ENCODE measurements around the gene MYCN.
"Not testable (repeated sequence)": the region's sequence is repeated elsewhere in the genome, so short reads cannot be mapped to it uniquely, and the experiment has no call there.

Gene MYCN

GRCh38 chr2:15946983-15947382 lies 6.6 kb downstream of the MYCN start:
- no peak for DNase-seq (ENCODE audit: low read depth, low spot score)

GRCh38 chr2:15947431-15947830 lies 7.1 kb downstream of the MYCN start:
- Histone ChIP-seq H3K36me3 (ENCODE audit: insufficient read depth, insufficient read length, low read length) (peaks cover 47% of the 10 kb centered on the region), H3K27me3 (ENCODE audit: insufficient read depth, insufficient read length) (no peaks in the 10 kb centered on the region), H3K9ac (ENCODE audit: insufficient read length, low read depth) (no peak overlapping the region), H3K9me3 (ENCODE audit: insufficient read depth, low read length) (no peaks in the 10 kb centered on the region), H3K4me3 (ENCODE audit: insufficient read length, low read depth) (no peak overlapping the region), H3K4me1 (ENCODE audit: insufficient read depth, insufficient read length) (peaks cover 6% of the 10 kb centered on the region)
- TF ChIP-seq ZNF274 (IDR thresholded peaks at IDR 0.05; ENCODE audit: low read depth, low read length) (no peak), SUZ12 (IDR thresholded peaks at IDR 0.05; ENCODE audit: extremely low read depth, insufficient read depth, insufficient read length) (no peak), YY1 (IDR thresholded peaks at IDR 0.05; ENCODE audit: insufficient read depth, insufficient read length) (no peak)
- DNase-seq (ENCODE audit: low read depth, low spot score) = no peak

More at GRCh38 chr2:15946983-15947382, 6.6 kb downstream of the MYCN start:
- TF ChIP-seq ZNF274 (IDR thresholded peaks at IDR 0.05; ENCODE audit: low read depth, low read length) (no peak), SUZ12 (IDR thresholded peaks at IDR 0.05; ENCODE audit: extremely low read depth, insufficient read depth, insufficient read length) (no peak), YY1 (IDR thresholded peaks at IDR 0.05; ENCODE audit: insufficient read depth, insufficient read length) (no peak)
- Histone ChIP-seq H3K27me3 (ENCODE audit: insufficient read depth, insufficient read length) (no peaks in the 10 kb centered on the region), H3K36me3 (ENCODE audit: insufficient read depth, insufficient read length, low read length) (peaks cover 51% of the 10 kb centered on the region), H3K9ac (ENCODE audit: insufficient read length, low read depth) (no peak overlapping the region), H3K9me3 (ENCODE audit: insufficient read depth, low read length) (no peaks in the 10 kb centered on the region), H3K4me1 (ENCODE audit: insufficient read depth, insufficient read length) (peaks cover 6% of the 10 kb centered on the region), H3K4me3 (ENCODE audit: insufficient read length, low read depth) (no peak overlapping the region)

- H3K27me3 ChIP-seq (ENCODE audit: insufficient read depth, insufficient read length) = no peaks in the 10 kb centered on the region
- H3K9me3 ChIP-seq (ENCODE audit: insufficient read depth, low read length) = no peaks in the 10 kb centered on the region
- no peak overlapping the region for H3K9ac ChIP-seq (ENCODE audit: insufficient read length, low read depth)
- H3K36me3 ChIP-seq (ENCODE audit: insufficient read depth, insufficient read length, low read length) = peaks cover 36% of the 10 kb centered on the region
- no peak overlapping the region for H3K4me3 ChIP-seq (ENCODE audit: insufficient read length, low read depth)
- peaks cover 6% of the 10 kb centered on the region for H3K4me1 ChIP-seq (ENCODE audit: insufficient read depth, insufficient read length)
- no peak for DNase-seq (ENCODE audit: low read depth, low spot score)
- TF ChIP-seq YY1 (IDR thresholded peaks at IDR 0.05; ENCODE audit: insufficient read depth, insufficient read length) (no peak), SUZ12 (IDR thresholded peaks at IDR 0.05; ENCODE audit: extremely low read depth, insufficient read depth, insufficient read length) (no peak), ZNF274 (IDR thresholded peaks at IDR 0.05; ENCODE audit: low read depth, low read length) (no peak)
Observed at GRCh38 chr2:15948704-15948957, 8.3 kb downstream of the MYCN start.

- H3K9me3 ChIP-seq (ENCODE audit: insufficient read depth, low read length) = no peaks in the 10 kb centered on the region
- no peak overlapping the region for H3K9ac ChIP-seq (ENCODE audit: insufficient read length, low read depth)
- H3K4me1 ChIP-seq (ENCODE audit: insufficient read depth, insufficient read length) = peaks cover 6% of the 10 kb centered on the region
- H3K36me3 ChIP-seq (ENCODE audit: insufficient read depth, insufficient read length, low read length) = peaks cover 31% of the 10 kb centered on the region
- no peaks in the 10 kb centered on the region for H3K27me3 ChIP-seq (ENCODE audit: insufficient read depth, insufficient read length)
- no peak for TF ChIP-seq YY1 (IDR thresholded peaks at IDR 0.05; ENCODE audit: insufficient read depth, insufficient read length)
- no peak for TF ChIP-seq ZNF274 (IDR thresholded peaks at IDR 0.05; ENCODE audit: low read depth, low read length)
- TF ChIP-seq SUZ12 (IDR thresholded peaks at IDR 0.05; ENCODE audit: extremely low read depth, insufficient read depth, insufficient read length) = no peak
- H3K4me3 ChIP-seq (ENCODE audit: insufficient read length, low read depth) = no peak overlapping the region
- DNase-seq (ENCODE audit: low read depth, low spot score) = no peak
Observed at GRCh38 chr2:15949126-15949525, 8.8 kb downstream of the MYCN start.

GRCh38 chr2:15949551-15949950 lies 9.2 kb downstream of the MYCN start:
- no peak for DNase-seq (ENCODE audit: low read depth, low spot score)
- Histone ChIP-seq H3K9ac (ENCODE audit: insufficient read length, low read depth) (no peak overlapping the region), H3K4me3 (ENCODE audit: insufficient read length, low read depth) (no peak overlapping the region)

GRCh38 chr2:15950088-15950952 lies 10.0 kb downstream of the MYCN start:
- TF ChIP-seq YY1 (IDR thresholded peaks at IDR 0.05; ENCODE audit: insufficient read depth, insufficient read length) = no peak
- TF ChIP-seq SUZ12 (IDR thresholded peaks at IDR 0.05; ENCODE audit: extremely low read depth, insufficient read depth, insufficient read length) = no peak
- TF ChIP-seq ZNF274 (IDR thresholded peaks at IDR 0.05; ENCODE audit: low read depth, low read length) = no peak
- H3K36me3 ChIP-seq (ENCODE audit: insufficient read depth, insufficient read length, low read length) = peaks cover 21% of the 10 kb centered on the region
- H3K9ac ChIP-seq (ENCODE audit: insufficient read length, low read depth) = no peak overlapping the region
- H3K4me1 ChIP-seq (ENCODE audit: insufficient read depth, insufficient read length) = peaks cover 5% of the 10 kb centered on the region
- H3K9me3 ChIP-seq (ENCODE audit: insufficient read depth, low read length) = no peaks in the 10 kb centered on the region
- H3K27me3 ChIP-seq (ENCODE audit: insufficient read depth, insufficient read length) = no peaks in the 10 kb centered on the region
- DNase-seq (ENCODE audit: low read depth, low spot score) = no peak
- no peak overlapping the region for H3K4me3 ChIP-seq (ENCODE audit: insufficient read length, low read depth)

More at GRCh38 chr2:15949551-15949950, 9.2 kb downstream of the MYCN start:
- TF ChIP-seq ZNF274 (IDR thresholded peaks at IDR 0.05; ENCODE audit: low read depth, low read length) (no peak), SUZ12 (IDR thresholded peaks at IDR 0.05; ENCODE audit: extremely low read depth, insufficient read depth, insufficient read length) (no peak), YY1 (IDR thresholded peaks at IDR 0.05; ENCODE audit: insufficient read depth, insufficient read length) (no peak)
- no peaks in the 10 kb centered on the region for H3K9me3 ChIP-seq (ENCODE audit: insufficient read depth, low read length)
- H3K27me3 ChIP-seq (ENCODE audit: insufficient read depth, insufficient read length) = no peaks in the 10 kb centered on the region
- peaks cover 6% of the 10 kb centered on the region for H3K4me1 ChIP-seq (ENCODE audit: insufficient read depth, insufficient read length)
- H3K36me3 ChIP-seq (ENCODE audit: insufficient read depth, insufficient read length, low read length) = peaks cover 27% of the 10 kb centered on the region

GRCh38 chr2:15951936-15952335 lies 11.6 kb downstream of the MYCN start:
- H3K27me3 ChIP-seq (ENCODE audit: insufficient read depth, insufficient read length); DNase-seq (ENCODE audit: low read depth, low spot score); H3K4me1 ChIP-seq (ENCODE audit: insufficient read depth, insufficient read length); H3K4me3 ChIP-seq (ENCODE audit: insufficient read length, low read depth); H3K36me3 ChIP-seq (ENCODE audit: insufficient read depth, insufficient read length, low read length); H3K9ac ChIP-seq (ENCODE audit: insufficient read length, low read depth); H3K9me3 ChIP-seq (ENCODE audit: insufficient read depth, low read length): not testable (repeated sequence)

All from NT2/D1 (cell line).